Fibroblast of lung (primary cell): ENCODE measurements around the gene FCHSD1.

Experiments
- CTCF ChIP-seq, 2 donors: IDR thresholded peaks in 1 of 2; conservative IDR thresholded peaks in 1 of 2; 1 replicate in 1 of 2; 2 replicates in 1 of 2; pipeline ENCODE4 v1.5.1; 2011 to 2012; ENCODE audit warnings: low read length in 2 of 2, control low read depth in 1 of 2, inconsistent platforms in 1 of 2, low read depth in 1 of 2, mild to moderate bottlenecking in 1 of 2
- EZH2 ChIP-seq: IDR thresholded peaks from 2 replicates; pipeline ENCODE4 v1.5.1; 2012; ENCODE audit warnings: low read length, control low read depth, mild to moderate bottlenecking; ENCODE audit errors: missing control alignments

- TF ChIP-seq CTCF (conservative IDR thresholded peaks at IDR 0.05 in 1 of 2, IDR thresholded peaks at IDR 0.05 in 1 of 2; ENCODE audit: low read depth in 1 of 2, low read length in 2 of 2) (no peak), EZH2 (no peak)
Measured at GRCh38 chr5:141647242-141647641, 4.0 kb downstream of the FCHSD1 start.
